Fibroblast of the aortic adventitia (primary cell): ENCODE data around the gene L1CAM. TPM values are rescaled to one million over a fixed set of nuclear protein-coding genes. Genes with fewer than 3 reads are reported as not detected.
A peak's percentile ranks its signal among the peaks of the same experiment; 100 is the strongest.

Experiments used
- DNase-seq: peaks from one replicate; pipeline ENCODE4 v3.0.0-alpha.2; 2010; ENCODE audit warnings: low read depth
- H3K4me3 ChIP-seq: 2 replicates; pipeline ENCODE4 v1.5.1; 2011; ENCODE audit warnings: low read depth, mild to moderate bottlenecking, control low read depth, low read length, moderate library complexity
- CTCF ChIP-seq: IDR thresholded peaks from 2 replicates; pipeline ENCODE4 v1.5.1; 2011; ENCODE audit warnings: mild to moderate bottlenecking, low read length, control low read depth, inconsistent platforms; ENCODE audit not compliant: insufficient read depth
- total RNA-seq: library from RNA; depleted of rRNA; stranded (reverse); fragments of >200 nt; gene quantifications from 2 replicates; pipeline ENCODE4 v1.2.3, GENCODE V29; 2012; ENCODE audit warnings: low replicate concordance

The L1CAM gene
- total RNA-seq, 1 donor = 0.36 TPM

- no peak for DNase-seq
- H3K4me3 ChIP-seq = no peak overlapping the region
- no peak for TF ChIP-seq CTCF
Measured at GRCh38 chrX:153878345-153878744, 7.6 kb downstream of the L1CAM start.

GRCh38 chrX:153877571-153878261 lies 8.3 kb downstream of the L1CAM start:
- no peak for DNase-seq
- no peak for TF ChIP-seq CTCF

GRCh38 chrX:153876112-153876491 lies 9.9 kb downstream of the L1CAM start:
- no peak for TF ChIP-seq CTCF
- H3K4me3 ChIP-seq = no peak overlapping the region
- no peak for DNase-seq

More at GRCh38 chrX:153877571-153878261, 8.3 kb downstream of the L1CAM start:
- no peak overlapping the region for H3K4me3 ChIP-seq

- DNase-seq = peak; percentile 16
- H3K4me3 ChIP-seq = no peak overlapping the region
- no peak for TF ChIP-seq CTCF
Measured at GRCh38 chrX:153875391-153876111, 10.4 kb downstream of the L1CAM start.

- no peak for DNase-seq
- H3K4me3 ChIP-seq = no peak overlapping the region
- no peak for TF ChIP-seq CTCF
Measured at GRCh38 chrX:153874366-153875125, 11.4 kb downstream of the L1CAM start.

- H3K4me3 ChIP-seq = no peak overlapping the region
- TF ChIP-seq CTCF = no peak
- DNase-seq = no peak
Measured at GRCh38 chrX:153874085-153874365, 11.9 kb downstream of the L1CAM start.
